NCI-H524 treated with DMSO at 0.1 percent for 48 hours (cell line): ENCODE data around the gene PLPP1.

Source experiments
- DNase-seq: peaks from one replicate; lab custom pipeline; 2025; lab: John Stamatoyannopoulos, UW

The PLPP1 gene

GRCh38 chr5:55407059-55407684, 127.6 kb downstream of the PLPP1 start:
- no peak for DNase-seq

GRCh38 chr5:55406292-55406691, 128.5 kb downstream of the PLPP1 start:
- DNase-seq: no peak

GRCh38 chr5:55402199-55402598, 132.6 kb downstream of the PLPP1 start:
- DNase-seq: no peak

- DNase-seq: no peak
Observed at GRCh38 chr5:55393501-55394175, 141.1 kb downstream of the PLPP1 start.

GRCh38 chr5:55392669-55393068, 142.1 kb downstream of the PLPP1 start:
- no peak for DNase-seq

- no peak for DNase-seq
Observed at GRCh38 chr5:55391707-55392106, 143.1 kb downstream of the PLPP1 start.

GRCh38 chr5:55387865-55388264, 146.9 kb downstream of the PLPP1 start:
- no peak for DNase-seq

GRCh38 chr5:55386356-55386755, 148.4 kb downstream of the PLPP1 start:
- DNase-seq: no peak

- DNase-seq: no peak
Observed at GRCh38 chr5:55385846-55386245, 148.9 kb downstream of the PLPP1 start.

- DNase-seq: no peak
Observed at GRCh38 chr5:55385227-55385626, 149.5 kb downstream of the PLPP1 start.

- DNase-seq: no peak
Observed at GRCh38 chr5:55384072-55384471, 150.7 kb downstream of the PLPP1 start.

GRCh38 chr5:55383254-55383653, 151.5 kb downstream of the PLPP1 start:
- DNase-seq: no peak

- DNase-seq: no peak
Observed at GRCh38 chr5:55377810-55378209, 157.0 kb downstream of the PLPP1 start.
